ENCODE results near the gene CSMD2.
"Not testable (repeated sequence)": the region's sequence is repeated elsewhere in the genome, so short reads cannot be mapped to it uniquely, and the experiment has no call there.

Gene CSMD2

DNA sequence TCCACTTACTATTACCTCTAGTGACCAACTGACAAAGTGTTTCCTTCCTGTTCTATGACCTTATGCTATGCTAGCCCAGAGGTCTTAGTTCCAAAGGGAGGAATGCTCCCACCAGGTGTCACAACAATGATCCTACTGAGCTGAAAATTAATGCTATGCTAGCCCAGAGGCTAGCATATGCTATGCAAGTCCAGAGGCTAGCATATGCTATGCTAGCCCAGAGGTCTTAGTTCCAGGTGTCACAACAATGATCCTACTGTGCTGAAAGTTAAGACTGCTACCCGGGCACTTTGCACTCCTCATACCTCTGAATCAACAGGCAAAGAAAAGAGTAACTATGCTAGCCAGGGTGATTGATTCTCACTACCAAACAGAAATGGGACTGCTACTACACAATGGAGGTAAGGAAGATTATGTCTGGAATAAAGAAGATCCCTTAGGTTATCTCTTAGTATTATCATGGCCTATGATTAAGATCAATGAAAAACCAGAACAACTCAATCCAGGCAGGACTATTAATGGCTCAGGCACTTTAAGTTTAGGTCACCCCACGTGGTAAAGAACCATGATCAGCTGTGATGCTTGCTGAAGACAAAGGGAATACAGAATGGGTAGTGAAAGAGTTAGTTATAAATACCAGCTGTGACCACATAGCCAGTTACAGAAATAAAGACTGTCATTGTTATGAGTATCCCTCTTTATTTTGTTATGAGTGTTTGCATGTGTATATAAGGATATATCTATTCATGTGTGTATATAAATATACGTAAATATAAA, 114.1 kb downstream of the CSMD2 start:
- DNase-seq = no peak

- DNase-seq = no peak
Measured at GRCh38 chr1:34049994-34050393, 115.0 kb downstream of the CSMD2 start.

GRCh38 chr1:34049477-34049876, 115.6 kb downstream of the CSMD2 start:
- no peak for DNase-seq

GRCh38 chr1:34037856-34038255, 127.2 kb downstream of the CSMD2 start:
- no peak for DNase-seq

DNA sequence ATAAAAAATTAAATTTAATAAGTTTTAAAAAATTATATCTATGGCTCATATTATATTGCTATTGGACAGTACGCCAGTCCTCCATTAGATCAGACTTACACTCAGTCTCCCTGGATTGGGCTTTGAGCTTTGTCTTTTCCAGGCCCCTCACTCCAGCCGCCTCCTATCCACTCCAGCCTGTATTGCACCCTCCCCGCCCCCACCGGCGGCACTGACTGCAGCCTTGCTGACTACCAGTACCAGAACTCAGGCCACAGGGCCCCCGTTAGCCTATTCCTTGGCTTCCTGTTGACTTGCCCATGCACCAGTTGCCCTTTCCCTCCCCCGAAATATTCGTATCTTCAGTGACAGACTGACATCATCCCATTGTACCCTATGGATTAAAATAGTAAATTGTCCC, 127.9 kb downstream of the CSMD2 start:
- no peak for DNase-seq

- DNase-seq = no peak
Measured at GRCh38 chr1:34034036-34034435, 131.0 kb downstream of the CSMD2 start.

- DNase-seq = no peak
Measured at GRCh38 chr1:34029954-34030353, 135.1 kb downstream of the CSMD2 start.

GRCh38 chr1:34029515-34029914, 135.5 kb downstream of the CSMD2 start:
- DNase-seq = no peak

DNA sequence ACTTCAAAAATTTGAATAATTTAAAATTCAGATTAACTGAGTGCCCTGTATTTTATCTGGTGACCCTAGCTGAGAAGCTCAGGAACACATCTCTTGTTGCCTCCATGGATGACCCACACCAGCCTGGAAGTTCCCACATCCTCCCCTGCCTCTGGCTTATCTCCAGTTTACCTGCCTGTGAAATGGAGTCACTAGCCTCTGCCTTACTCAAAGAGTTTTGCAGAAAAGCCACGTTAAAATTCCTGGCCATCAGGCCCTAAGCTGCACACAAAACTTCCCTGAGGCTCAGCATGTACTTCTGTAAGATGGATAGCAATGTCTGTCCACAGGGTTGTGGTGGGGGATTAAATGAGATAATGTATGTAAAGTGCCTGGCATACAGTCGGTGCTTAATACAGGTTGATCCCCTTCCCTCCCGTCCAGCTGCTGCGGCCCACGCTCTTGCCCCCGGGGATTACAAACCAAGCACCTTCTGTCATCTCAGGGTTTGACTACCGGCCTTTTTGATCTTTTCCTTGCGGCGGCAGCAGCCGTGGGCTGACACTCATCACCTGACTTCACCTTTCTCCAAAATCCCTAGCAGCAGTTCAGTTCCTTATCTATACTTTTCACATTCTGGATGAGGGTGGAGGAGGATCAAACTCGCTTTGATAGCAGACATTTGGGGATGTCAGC, 136.5 kb downstream of the CSMD2 start:
- no peak for DNase-seq

GRCh38 chr1:34025675-34026074, 139.4 kb downstream of the CSMD2 start:
- no peak for DNase-seq

DNA sequence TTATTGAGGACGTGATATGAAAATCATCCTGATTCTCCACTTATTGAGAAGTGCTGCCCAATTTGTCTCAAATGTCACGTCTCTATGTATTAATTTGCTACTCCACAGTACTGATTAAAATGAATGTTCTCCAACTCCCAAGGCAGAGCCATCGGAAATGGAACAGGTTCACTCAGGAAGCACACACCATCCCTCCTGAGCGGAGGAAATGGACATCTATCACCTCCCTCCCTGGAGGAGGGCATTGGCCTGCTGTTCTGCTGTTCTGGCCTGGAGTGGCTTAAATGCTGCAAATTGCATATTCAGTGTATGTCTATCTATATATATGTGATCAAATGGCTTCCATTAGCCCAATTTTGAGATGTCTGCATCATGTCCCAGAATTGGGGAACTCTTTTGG, 140.5 kb downstream of the CSMD2 start:
- no peak for DNase-seq

DNA sequence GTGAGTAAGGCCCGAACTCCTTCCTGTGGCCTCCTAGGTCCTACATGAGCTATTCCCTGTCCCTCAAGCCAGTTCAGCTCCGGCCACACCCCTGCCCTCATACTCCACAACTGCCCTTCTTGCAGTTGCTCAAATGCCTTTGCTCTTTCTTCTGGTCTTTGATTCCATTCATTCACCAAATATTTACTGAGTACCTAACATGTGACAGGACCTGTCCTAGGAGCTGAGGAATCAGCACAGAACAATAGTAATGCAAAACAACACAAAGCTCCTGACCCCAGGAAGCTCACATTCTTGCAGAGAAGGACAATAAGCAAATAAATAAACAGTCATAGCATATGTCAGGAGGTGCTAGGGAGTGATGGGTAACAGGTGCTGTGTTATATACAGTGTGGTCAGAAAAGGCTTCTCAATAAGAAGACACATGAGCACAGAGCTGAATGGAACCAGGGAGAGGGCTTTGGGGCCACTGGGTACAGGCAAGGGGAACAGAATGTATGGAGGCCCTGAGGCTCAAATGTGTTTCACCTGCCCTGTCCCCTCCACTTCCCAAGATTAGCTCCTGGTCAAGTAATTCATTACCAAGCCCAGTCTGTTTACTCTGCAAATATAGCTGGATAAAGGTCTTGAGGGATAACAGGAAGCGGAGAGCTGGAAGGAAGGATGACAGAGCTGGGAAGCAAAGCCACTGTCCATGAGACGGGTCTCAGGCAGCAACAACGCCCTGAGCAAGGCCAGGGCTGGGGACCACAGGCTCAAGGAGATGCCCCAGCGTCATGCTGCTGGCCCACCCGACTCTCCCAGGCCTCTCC, 145.1 kb downstream of the CSMD2 start:
- no peak for DNase-seq

- DNase-seq = no peak
Measured at GRCh38 chr1:34018285-34018684, 146.7 kb downstream of the CSMD2 start.

DNA sequence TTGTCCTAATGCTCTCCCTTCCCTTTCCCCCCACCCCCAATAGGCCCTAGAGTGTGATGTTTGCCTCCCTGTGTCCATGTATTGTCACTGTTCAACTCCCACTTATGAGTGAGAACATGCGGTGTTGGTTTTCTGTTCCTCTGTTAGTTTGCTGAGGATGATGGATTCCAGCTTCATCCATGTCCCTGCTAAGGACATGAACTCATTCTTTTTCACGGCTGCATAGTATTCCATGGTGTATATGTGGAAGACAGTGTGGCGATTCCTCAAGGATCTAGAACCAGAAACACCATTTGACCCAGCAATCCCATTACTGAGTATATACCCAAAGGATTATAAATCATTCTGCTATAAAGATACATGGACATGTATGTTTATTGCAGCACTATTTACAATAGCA, 148.7 kb downstream of the CSMD2 start:
- not testable (repeated sequence) for DNase-seq

- DNase-seq = peak; percentile 31
Measured at GRCh38 chr1:34013958-34014737, 150.9 kb downstream of the CSMD2 start.

GRCh38 chr1:34013136-34013535, 151.9 kb downstream of the CSMD2 start:
- DNase-seq = no peak

GRCh38 chr1:34009340-34009985, 155.6 kb downstream of the CSMD2 start:
- no peak for DNase-seq

DNA sequence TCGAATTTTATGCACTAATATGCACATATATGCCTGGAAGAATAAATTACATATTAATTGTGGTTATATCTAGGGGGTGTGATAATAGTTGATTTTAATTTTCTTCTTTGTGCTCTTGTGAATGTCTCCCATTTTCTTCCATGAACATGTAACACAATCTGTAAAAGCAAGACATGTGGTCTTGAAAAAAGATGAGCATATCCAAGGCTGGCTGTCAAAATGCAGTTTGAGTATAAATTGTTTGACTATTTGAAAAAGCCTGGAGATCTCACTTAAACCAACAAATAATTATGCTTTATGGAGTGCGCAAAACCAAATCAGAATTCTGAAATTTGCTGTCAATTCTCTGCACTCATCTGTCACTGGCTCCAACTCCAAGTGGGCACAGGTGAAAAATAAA, 157.3 kb downstream of the CSMD2 start:
- no peak for DNase-seq

DNA sequence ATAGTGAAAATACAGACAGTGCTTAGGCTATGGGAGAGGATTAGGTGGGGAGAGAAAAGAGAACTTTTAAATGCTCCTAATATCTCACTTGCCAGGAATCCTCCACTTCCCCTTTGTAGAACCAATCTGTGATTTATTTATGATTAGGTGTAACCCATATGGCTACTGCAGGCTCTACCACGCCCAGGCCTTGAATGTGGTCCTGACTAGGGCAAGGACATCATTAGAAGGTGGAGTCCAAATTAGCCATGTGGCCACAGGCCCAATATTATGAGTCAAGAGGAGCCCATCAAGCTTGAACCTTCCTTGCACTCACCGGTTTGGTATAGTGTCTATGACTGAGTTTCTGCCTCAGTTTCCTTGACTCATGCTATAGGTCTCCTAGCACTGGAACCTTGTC, 159.7 kb downstream of the CSMD2 start:
- no peak for DNase-seq

DNA sequence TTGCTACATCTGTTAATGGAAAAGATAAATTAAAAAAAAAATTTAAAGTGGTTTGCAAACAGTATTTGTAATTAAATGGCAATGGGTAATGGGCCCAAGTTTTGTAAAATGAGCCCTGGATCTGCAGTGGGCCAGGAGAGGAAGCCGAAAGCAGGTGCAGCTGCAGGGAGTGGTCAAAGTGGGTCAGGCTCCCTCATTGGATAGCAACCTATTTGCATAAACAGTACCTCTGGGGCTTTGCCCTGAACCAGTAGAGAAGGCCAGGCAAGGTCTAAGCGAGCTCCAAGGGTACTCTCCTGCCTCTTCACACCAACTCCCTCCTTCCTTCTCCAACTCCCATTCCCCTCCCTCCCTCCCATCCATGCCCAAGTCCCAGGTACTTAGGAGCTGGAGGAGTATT, 162.2 kb downstream of the CSMD2 start:
- no peak for DNase-seq

- no peak for DNase-seq
Measured at GRCh38 chr1:33997127-33998036, 167.6 kb downstream of the CSMD2 start.
